LHCN-M2 (cell line): Measurements from ENCODE around the gene C6orf58. TPM values are rescaled to one million over a fixed set of nuclear protein-coding genes. Genes with fewer than 3 reads are reported as not detected.
A peak's percentile ranks its signal among the peaks of the same experiment; 100 is the strongest.
"Not testable (repeated sequence)": the region's sequence is repeated elsewhere in the genome, so short reads cannot be mapped to it uniquely, and the experiment has no call there.

ENCODE experiments used
- DNase-seq: peaks from one replicate; pipeline ENCODE4 v3.0.0-alpha.2; 2012; ENCODE audit warnings: low read depth
- total RNA-seq: library from RNA; depleted of rRNA; stranded (reverse); fragments of >200 nt; gene quantifications from 2 replicates; pipeline ENCODE4 v1.2.3, GENCODE V29; 2014; rRNA removed

Gene C6orf58
- total RNA-seq, 1 experiment from 2014 or later, result not detected

DNA sequence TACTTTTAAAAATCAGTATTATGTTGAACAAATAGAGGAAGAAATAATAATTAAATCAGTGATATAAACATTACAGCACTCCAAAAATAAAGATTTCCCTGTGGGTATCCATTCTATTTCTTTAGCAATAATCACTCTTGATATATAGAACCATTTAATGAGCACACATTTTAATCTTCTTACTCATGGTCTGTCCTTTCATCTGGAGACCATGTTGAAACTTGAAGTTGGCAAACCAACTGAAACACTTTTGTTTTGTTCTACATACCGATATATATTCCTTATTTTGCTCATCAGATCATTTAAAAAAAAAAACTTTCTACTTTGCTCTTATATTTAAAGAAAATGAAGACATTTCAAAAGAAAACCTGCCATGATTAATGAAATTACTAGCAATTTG, 13.4 kb downstream of the C6orf58 start:
- DNase-seq, result no peak

DNA sequence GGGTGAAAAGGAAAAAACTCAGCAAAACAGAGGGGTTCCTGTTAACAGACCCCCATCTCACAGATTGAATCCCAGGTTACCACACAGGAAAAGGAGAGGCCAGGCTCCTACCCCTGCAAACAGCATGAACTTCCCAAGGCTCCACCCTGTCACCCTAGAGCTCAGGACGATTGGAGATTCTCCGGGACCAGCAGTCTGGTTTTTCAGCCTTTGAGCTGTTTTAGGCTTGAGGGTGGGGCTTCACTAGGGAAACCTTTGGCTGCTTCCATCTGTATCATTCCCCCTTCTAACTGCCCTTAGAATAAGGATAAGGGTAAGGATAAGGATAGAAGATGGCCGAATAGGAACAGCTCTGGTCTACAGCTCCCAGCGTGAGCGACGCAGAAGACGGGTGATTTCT, 16.0 kb downstream of the C6orf58 start:
- no peak for DNase-seq

DNA sequence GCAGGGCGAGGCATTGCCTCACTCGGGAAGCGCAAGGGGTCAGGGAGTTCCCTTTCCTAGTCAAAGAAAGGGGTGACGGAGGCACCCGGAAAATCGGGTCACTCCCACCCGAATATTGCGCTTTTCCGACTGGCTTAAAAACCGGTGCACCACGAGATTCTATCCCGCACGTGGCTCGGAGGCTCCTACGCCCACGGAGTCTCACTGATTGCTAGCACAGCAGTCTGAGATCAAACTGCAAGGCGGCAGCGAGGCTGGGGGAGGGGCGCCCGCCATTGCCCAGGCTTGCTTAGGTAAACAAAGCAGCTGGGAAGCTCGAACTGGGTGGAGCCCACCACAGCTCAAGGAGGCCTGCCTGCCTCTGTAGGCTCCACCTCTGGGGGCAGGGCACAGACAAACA, 16.5 kb downstream of the C6orf58 start:
- DNase-seq, result not testable (repeated sequence)

DNA sequence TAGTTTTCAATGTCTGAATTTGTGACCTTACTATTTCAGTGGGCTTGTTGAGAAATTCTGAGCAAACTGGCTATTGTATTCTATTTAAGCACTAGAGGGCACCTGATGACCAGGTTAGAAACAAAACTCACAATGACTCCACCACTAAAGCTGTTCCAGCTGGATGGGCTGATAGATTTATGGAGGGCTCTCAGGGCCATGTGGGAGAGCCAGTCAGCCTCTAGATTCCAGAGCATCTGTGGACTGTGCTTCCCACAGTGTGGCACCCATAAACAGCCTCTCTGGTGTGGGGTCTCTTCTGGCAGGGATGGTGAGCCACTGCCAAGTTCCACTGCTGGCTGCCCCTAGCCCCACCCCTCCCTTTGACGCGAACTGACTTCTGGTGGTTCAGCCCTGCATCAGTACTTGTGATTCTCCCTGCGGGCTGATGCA, 29.2 kb downstream of the C6orf58 start:
- peak; percentile 54 for DNase-seq

- DNase-seq, result no peak
Observed at GRCh38 chr6:127608554-127609270, 31.7 kb downstream of the C6orf58 start.

DNA sequence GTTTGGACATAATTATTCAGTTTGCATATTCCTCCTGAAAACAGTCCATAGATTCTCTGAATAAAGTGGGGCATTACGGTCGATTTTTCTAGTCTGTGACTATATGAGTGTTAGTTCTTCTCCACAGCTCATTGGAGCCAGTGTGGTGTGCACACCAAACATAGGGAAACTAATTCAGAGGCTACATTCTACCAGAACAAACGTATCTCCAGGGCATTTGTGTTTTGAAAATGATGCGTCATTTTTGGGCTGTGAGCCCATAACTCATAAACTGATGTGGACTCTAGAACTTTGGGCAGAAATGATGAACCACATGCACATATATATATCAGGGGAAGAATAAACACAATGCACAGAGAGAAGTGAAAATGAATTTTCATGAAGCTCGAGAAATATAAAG, 41.8 kb downstream of the C6orf58 start:
- DNase-seq, result peak; percentile 23

- DNase-seq, result no peak
Observed at GRCh38 chr6:127630800-127631199, 53.8 kb downstream of the C6orf58 start.

- DNase-seq, result no peak
Observed at GRCh38 chr6:127634178-127634577, 57.2 kb downstream of the C6orf58 start.

DNA sequence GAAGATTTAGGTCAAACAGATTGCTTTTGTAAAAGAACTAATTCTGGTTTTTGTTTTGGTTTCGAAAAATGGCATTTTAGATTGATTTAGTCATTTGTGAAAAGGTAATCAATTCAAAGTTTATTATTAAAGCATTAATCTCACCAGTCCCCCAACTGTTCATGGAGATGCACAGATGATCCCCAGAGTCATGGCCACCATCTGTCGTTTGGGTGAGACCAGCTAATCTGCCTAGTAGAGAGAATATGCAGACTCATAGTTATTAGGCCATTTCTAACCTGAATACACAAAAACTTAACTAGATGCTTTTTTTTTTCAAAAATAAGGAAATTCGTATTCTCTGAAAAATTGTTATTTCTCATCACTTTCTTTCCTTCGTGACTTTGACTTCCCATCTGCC, 58.1 kb downstream of the C6orf58 start:
- no peak for DNase-seq

DNA sequence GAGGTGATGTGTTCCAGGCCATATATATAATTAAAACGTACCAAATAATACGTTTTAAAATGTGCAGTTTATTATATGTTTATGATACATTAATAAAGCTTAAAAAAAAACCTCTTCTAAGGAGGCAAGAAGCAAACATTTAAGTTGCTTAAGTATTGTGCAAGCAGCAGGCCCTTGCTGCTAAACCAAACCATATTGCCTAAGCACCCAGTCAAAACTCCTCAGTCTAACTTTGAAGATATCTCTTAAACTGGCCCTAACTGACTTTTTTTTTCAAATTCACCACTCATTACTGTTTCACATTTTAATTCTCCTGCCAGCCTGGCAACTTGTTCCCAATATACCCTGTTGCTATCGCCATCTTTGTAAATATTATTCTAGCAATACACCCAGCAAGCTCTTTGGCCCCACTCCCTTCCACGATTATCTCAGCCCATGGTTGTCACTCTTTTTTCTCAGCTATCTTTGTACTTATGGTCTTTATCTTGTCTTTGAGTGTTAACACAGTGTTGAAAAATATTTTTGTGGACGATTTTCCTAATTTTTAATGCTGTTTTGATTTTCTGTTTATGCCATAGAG, 60.9 kb downstream of the C6orf58 start:
- no peak for DNase-seq

Other genes starting within 250 kb of the C6orf58 start
- 91.6 and 97.8 TPM in 2 replicates for gene ECHDC1, start 233.6 kb upstream of the C6orf58 start, total RNA-seq
- gene KIAA0408, start 117.8 kb upstream of the C6orf58 start, total RNA-seq, result 2.4 and 5.0 TPM in 2 replicates